ENCODE results near the gene WDR7. TPM values are rescaled to one million over a fixed set of nuclear protein-coding genes. Genes with fewer than 3 reads are reported as not detected.

Gene WDR7
- total RNA-seq, 1 donor from 2014 or later: 29.3 TPM

- H3K4me3 ChIP-seq: no peak overlapping the region
- no peak for DNase-seq
- peaks cover 15% of the 10 kb centered on the region for H3K36me3 ChIP-seq
- TF ChIP-seq CTCF (IDR thresholded peaks at IDR 0.05; ENCODE audit: borderline replicate concordance): no peak
- no peaks in the 10 kb centered on the region for H3K4me1 ChIP-seq
- intact Hi-C loops (cut with micrococcal nuclease): no loop called here
- H3K9me3 ChIP-seq (replicated peaks): no peaks in the 10 kb centered on the region
- no peaks in the 10 kb centered on the region for H3K27me3 ChIP-seq (ENCODE audit: low read depth)
- no peak overlapping the region for H3K27ac ChIP-seq (replicated peaks)
These were observed 180.8 kb downstream of the WDR7 start for GRCh38 chr18:56831988-56832387.

GRCh38 chr18:56835331-56835730, 184.2 kb downstream of the WDR7 start:
- Histone ChIP-seq H3K27ac (replicated peaks) (no peak overlapping the region), H3K4me1 (no peaks in the 10 kb centered on the region), H3K27me3 (ENCODE audit: low read depth) (no peaks in the 10 kb centered on the region), H3K4me3 (no peak overlapping the region), H3K36me3 (peaks cover 15% of the 10 kb centered on the region), H3K9me3 (replicated peaks) (no peaks in the 10 kb centered on the region)
- no peak for TF ChIP-seq CTCF (IDR thresholded peaks at IDR 0.05; ENCODE audit: borderline replicate concordance)
- intact Hi-C loops (cut with micrococcal nuclease): no loop called here
- no peak for DNase-seq

- DNase-seq: no peak
- TF ChIP-seq CTCF (IDR thresholded peaks at IDR 0.05; ENCODE audit: borderline replicate concordance): no peak
- Histone ChIP-seq H3K27ac (replicated peaks) (no peak overlapping the region), H3K27me3 (ENCODE audit: low read depth) (no peaks in the 10 kb centered on the region), H3K4me3 (no peak overlapping the region), H3K9me3 (replicated peaks) (no peaks in the 10 kb centered on the region), H3K4me1 (no peaks in the 10 kb centered on the region), H3K36me3 (peaks cover 15% of the 10 kb centered on the region)
- intact Hi-C loops (cut with micrococcal nuclease): no loop called here
These were observed 185.0 kb downstream of the WDR7 start for GRCh38 chr18:56836173-56836572.

- H3K4me1 ChIP-seq: no peaks in the 10 kb centered on the region
- H3K4me3 ChIP-seq: no peak overlapping the region
- H3K27ac ChIP-seq (replicated peaks): no peak overlapping the region
- peaks cover 7% of the 10 kb centered on the region for H3K36me3 ChIP-seq
- intact Hi-C loops (cut with micrococcal nuclease): no loop called here
- no peak for DNase-seq
- H3K9me3 ChIP-seq (replicated peaks): peaks cover 6% of the 10 kb centered on the region
- no peak for TF ChIP-seq CTCF (IDR thresholded peaks at IDR 0.05; ENCODE audit: borderline replicate concordance)
- H3K27me3 ChIP-seq (ENCODE audit: low read depth): no peaks in the 10 kb centered on the region
These were observed 190.7 kb downstream of the WDR7 start for GRCh38 chr18:56841836-56842235.

- no peak overlapping the region for H3K4me3 ChIP-seq
- H3K4me1 ChIP-seq: no peaks in the 10 kb centered on the region
- H3K27me3 ChIP-seq (ENCODE audit: low read depth): no peaks in the 10 kb centered on the region
- intact Hi-C loops (cut with micrococcal nuclease): no loop called here
- H3K27ac ChIP-seq (replicated peaks): no peak overlapping the region
- no peak for DNase-seq
- H3K9me3 ChIP-seq (replicated peaks): peaks cover 8% of the 10 kb centered on the region
- TF ChIP-seq CTCF (IDR thresholded peaks at IDR 0.05; ENCODE audit: borderline replicate concordance): no peak
- peaks cover 15% of the 10 kb centered on the region for H3K36me3 ChIP-seq
These were observed 192.1 kb downstream of the WDR7 start for GRCh38 chr18:56843241-56843640.

- no peaks in the 10 kb centered on the region for H3K27me3 ChIP-seq (ENCODE audit: low read depth)
- no peak for TF ChIP-seq CTCF (IDR thresholded peaks at IDR 0.05; ENCODE audit: borderline replicate concordance)
- peaks cover 15% of the 10 kb centered on the region for H3K36me3 ChIP-seq
- H3K9me3 ChIP-seq (replicated peaks): peaks cover 8% of the 10 kb centered on the region
- no peaks in the 10 kb centered on the region for H3K4me1 ChIP-seq
- no peak overlapping the region for H3K27ac ChIP-seq (replicated peaks)
- DNase-seq: no peak
- intact Hi-C loops (cut with micrococcal nuclease): no loop called here
- H3K4me3 ChIP-seq: no peak overlapping the region
These were observed 193.4 kb downstream of the WDR7 start for GRCh38 chr18:56844556-56844955.

Measured in left ventricle myocardium inferior (tissue), 1 donor.